KOPT-K1 (cell line): Measurements from ENCODE around the gene GALT.

Source experiments
- H3K27ac ChIP-seq: fragments of 200-600 bp; sonication (generic); 2 replicates; pipeline ENCODE4 v1.5.1; 2016; ENCODE audit warnings: antibody characterized with exemption, mild to moderate bottlenecking, low read depth, low read length; ENCODE audit not compliant: poor library complexity, severe bottlenecking
- H3K36me3 ChIP-seq: fragments of 200-600 bp; sonication (generic); 2 replicates; pipeline ENCODE4 v1.5.1; 2017; ENCODE audit warnings: antibody characterized with exemption, mild to moderate bottlenecking, low read length, moderate library complexity; ENCODE audit not compliant: insufficient read depth
- H3K9me3 ChIP-seq: fragments of 200-600 bp; sonication (generic); 2 replicates; pipeline ENCODE4 v1.5.1; 2017; ENCODE audit warnings: antibody characterized with exemption, low read length, mild to moderate bottlenecking; ENCODE audit not compliant: insufficient read depth, poor library complexity, severe bottlenecking

Gene GALT

DNA sequence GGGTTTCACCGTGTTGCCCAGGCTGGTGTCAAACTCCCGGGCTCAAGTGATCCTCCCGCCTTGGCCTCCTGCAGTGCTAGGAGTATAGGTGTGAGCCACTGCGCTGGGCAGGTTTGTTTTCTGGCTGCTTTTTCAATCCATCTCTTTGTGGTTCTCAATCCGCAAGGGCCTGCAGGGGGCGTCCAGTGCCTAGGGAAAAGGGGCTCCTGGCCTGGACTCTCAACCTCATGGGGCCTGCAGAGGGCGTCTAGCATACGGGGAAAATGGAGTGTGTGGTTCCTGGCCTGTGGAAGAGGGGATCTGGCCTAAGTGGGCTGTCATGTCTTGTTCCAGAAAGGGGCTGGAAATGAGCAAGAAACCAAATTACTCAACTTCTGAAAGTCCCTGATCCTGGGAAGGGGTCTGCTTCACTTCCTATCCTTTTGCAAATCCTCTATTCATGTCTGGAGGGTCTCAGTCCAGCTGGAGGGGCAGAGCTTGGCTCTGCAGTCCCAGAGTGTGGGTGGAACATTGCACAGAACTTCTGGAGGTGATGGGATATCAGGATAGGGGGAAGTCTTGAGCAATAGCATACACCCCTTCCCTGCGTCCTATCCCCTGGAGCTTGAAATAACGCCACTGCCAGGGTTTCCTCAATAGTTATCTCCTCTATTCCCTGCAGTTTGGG, 28.7 kb downstream of the GALT start:
- Histone ChIP-seq H3K36me3 (no peaks in the 10 kb centered on the region), H3K27ac (no peak overlapping the region), H3K9me3 (peaks cover 9% of the 10 kb centered on the region)

DNA sequence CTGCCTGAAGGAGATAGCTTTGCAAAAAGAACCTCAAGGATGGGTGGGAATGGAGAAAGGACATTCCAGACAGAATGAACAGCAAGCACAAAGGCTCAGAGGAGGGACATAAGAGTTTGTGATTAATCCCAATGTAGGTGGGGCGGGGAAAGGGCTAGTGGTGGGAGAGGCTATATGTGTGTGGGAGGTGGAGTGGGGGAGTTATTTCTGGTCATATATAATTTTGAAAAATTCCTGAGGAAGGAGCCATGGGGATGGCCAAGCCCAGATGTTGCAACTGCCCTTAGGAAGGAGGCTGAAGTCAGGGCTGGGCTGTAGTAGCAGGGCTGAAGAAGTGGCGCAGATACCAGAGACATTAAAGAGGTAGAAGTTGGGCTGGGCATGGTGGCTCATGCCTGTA, 29.4 kb downstream of the GALT start:
- H3K9me3 ChIP-seq: peaks cover 2% of the 10 kb centered on the region
- H3K36me3 ChIP-seq: no peaks in the 10 kb centered on the region
- no peak overlapping the region for H3K27ac ChIP-seq

DNA sequence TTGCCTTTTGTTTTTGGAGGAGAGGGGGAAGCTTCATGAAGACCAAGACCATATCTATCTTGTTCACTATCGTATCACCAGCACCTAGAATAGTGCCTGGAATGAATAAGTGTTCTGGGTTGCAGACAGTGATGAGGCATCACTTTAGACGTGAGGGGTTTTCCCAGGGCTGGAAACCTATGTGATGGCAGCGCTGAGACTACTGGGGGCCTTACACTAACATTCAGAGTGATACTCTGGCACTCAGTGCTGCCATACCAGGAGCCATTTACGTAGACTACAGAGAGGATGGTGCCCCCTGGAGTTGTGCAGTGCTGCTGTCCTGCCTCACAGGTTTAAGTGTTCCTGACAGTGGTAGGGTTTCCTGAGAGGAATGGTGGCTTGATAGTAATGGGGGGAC, 37.7 kb downstream of the GALT start:
- no peak overlapping the region for H3K27ac ChIP-seq
- no peaks in the 10 kb centered on the region for H3K36me3 ChIP-seq
- no peaks in the 10 kb centered on the region for H3K9me3 ChIP-seq

GRCh38 chr9:34684816-34685215, 38.3 kb downstream of the GALT start:
- H3K9me3 ChIP-seq: no peaks in the 10 kb centered on the region
- no peak overlapping the region for H3K27ac ChIP-seq
- H3K36me3 ChIP-seq: no peaks in the 10 kb centered on the region

DNA sequence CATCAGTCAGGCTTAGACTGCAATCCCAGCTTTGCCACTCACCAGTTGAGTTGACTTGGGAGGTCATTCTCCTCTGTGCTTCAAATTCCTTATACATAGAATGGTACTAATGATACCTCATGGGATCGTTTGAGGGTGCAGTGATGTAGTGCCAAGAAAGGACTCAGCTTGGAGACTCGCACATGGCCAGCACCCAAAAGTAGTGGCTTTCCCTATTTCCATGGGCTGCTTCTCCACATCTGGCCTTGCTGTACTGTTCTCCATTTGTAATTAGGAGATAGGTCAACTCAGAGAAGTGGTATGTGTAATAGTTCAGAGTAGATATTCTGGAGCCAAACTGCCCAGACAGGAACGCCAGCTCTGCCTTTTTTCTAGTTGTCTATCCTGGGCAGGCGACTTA, 39.1 kb downstream of the GALT start:
- Histone ChIP-seq H3K27ac (no peak overlapping the region), H3K36me3 (no peaks in the 10 kb centered on the region), H3K9me3 (no peaks in the 10 kb centered on the region)

DNA sequence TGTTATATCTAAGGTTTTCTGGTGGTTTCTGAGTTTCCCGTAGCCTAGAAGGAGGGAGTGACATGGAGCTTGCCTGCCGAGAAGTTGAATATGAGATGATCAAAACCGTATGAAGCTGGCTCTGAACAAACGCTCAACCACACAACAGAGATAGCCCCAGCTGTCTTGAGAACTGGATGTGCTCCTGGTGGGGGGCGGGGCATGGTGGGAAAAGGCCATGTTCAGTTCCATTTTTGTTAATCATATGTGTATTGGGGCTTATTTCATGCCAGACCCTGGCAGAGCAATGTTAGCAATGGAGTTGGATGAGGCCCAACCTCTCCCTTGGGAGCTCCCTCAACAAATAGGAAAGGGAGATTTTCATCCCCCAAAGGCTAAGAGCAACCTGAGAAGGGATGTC, 39.8 kb downstream of the GALT start:
- H3K27ac ChIP-seq: no peak overlapping the region
- no peaks in the 10 kb centered on the region for H3K9me3 ChIP-seq
- no peaks in the 10 kb centered on the region for H3K36me3 ChIP-seq

DNA sequence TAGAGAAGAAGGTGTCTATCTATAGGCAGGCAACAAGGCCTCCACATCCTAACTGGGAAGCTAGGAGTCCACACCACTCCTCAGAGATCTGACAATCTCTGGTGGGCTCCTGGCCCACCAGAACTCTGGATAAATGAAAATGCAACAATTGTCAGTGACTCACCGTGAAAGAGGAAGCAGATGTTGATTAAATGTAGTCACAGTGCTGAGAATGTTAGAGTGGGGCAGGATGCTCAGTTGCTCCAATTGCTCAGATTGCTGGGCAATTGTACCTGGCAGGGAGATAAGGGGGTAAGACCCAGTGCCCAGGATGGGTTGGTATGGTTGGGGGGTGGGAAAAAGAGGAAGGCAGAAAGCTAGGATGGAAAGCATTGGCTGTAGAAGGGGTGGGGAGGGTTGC, 40.3 kb downstream of the GALT start:
- Histone ChIP-seq H3K36me3 (no peaks in the 10 kb centered on the region), H3K9me3 (no peaks in the 10 kb centered on the region), H3K27ac (no peak overlapping the region)

- Histone ChIP-seq H3K9me3 (no peaks in the 10 kb centered on the region), H3K36me3 (no peaks in the 10 kb centered on the region), H3K27ac (no peak overlapping the region)
Measured at GRCh38 chr9:34687276-34688030, 41.0 kb downstream of the GALT start.

DNA sequence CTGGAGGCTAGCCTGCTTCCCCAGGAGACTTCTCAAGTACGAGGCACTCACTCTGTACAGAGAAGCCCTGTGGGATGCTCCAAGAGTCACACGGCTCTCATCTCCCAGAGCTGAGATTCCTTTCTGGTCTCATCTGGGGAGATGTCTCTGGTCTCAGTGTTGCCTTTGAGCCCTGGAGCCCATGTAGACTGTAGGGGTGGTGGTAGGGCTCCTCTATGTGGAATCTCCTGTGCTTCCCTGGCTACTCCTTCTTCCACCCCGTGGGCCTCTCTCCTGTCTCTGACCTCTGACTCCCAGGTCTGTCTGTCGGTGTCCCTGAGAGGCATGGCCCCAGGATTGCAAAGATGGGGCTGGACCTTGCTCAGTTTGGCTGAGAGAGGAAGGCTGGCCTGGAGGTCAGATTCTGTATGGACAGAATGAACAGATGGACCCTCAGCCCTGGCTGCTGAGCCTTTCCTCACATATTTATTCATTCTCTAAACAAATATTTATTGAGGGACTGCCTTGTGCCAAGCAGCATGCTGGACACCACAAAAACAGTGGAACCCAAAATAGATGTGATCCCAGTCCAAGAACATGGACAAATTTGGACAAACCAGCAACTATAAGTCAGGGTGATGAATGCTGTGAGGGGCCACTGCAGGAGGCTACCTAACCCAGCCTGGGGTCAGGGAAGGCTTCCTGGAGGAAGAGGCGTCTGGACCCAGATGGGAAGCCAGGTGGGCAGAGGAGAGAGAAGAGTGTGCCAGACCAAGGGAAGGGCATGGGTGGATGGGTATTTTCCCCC, 42.0 kb downstream of the GALT start:
- Histone ChIP-seq H3K36me3 (no peaks in the 10 kb centered on the region), H3K9me3 (no peaks in the 10 kb centered on the region), H3K27ac (no peak overlapping the region)

DNA sequence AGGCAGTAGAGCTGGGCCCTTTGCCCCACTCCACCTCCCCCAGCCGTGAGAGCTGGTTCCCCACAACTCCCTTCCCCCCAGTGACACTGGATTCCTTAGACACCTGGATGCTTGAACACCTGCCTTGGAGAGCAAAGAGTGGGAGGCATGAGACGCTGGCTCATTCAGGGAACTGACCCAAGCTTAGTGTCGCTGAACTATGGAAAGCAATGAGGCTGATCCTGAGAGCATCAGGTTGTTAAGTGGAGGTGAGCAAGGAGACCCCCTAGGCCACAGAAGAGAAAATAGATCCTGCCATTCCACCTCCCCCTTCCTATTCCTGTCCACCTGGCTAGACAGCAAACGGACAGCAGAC, 42.6 kb downstream of the GALT start:
- Histone ChIP-seq H3K36me3 (no peaks in the 10 kb centered on the region), H3K9me3 (no peaks in the 10 kb centered on the region), H3K27ac (no peak overlapping the region)

- Histone ChIP-seq H3K27ac (no peak overlapping the region), H3K36me3 (no peaks in the 10 kb centered on the region), H3K9me3 (no peaks in the 10 kb centered on the region)
Measured at GRCh38 chr9:34689512-34689911, 43.0 kb downstream of the GALT start.

- no peak within 1 kb of the TSS for H3K27ac ChIP-seq
- no peaks in the 10 kb centered on the region for H3K36me3 ChIP-seq
- no peaks in the 10 kb centered on the region for H3K9me3 ChIP-seq
Measured at GRCh38 chr9:34690983-34691935, 44.8 kb downstream of the GALT start, which contains the start of gene CCL19. TSS of gene CCL19 (minus strand) at chr9:34691276. CDS start at chr9:34691139, 137 bp downstream.

DNA sequence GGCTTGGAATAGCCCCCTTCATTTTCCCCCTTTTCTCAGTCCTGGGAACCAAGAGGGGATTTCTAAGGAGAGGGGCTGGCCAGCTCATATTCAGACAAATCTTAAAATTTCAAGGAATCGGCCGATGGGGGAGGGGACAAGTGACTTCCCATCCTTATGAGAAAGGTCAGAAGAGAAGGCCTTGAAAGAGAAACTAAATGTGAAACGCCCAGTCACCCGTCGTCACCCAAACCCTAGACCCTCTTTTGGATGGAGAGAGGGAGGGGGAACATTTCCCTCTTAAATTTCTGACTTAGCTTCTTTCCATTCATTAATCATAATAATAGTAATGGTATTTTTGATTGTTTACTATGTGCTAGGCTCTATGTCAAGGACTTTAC, 45.5 kb downstream of the GALT start:
- H3K27ac ChIP-seq: no peak overlapping the region
- no peaks in the 10 kb centered on the region for H3K36me3 ChIP-seq
- no peaks in the 10 kb centered on the region for H3K9me3 ChIP-seq

GRCh38 chr9:34693560-34693959, 47.1 kb downstream of the GALT start:
- Histone ChIP-seq H3K36me3 (no peaks in the 10 kb centered on the region), H3K9me3 (no peaks in the 10 kb centered on the region), H3K27ac (no peak overlapping the region)

- Histone ChIP-seq H3K9me3 (no peaks in the 10 kb centered on the region), H3K36me3 (no peaks in the 10 kb centered on the region), H3K27ac (no peak overlapping the region)
Measured at GRCh38 chr9:34694811-34695210, 48.3 kb downstream of the GALT start.
